H9 (cell line): ENCODE data around the gene SPOP. TPM values are rescaled to one million over a fixed set of nuclear protein-coding genes. Genes with fewer than 3 reads are reported as not detected.

Experiments used
- DNase-seq: peaks from one replicate; pipeline ENCODE4 v3.0.0-alpha.2; 2017
- H2AFZ ChIP-seq: one replicate; pipeline ENCODE4 v1.6.1; 2013; ENCODE audit warnings: mild to moderate bottlenecking, low read length, control low read depth, moderate library complexity
- H2AK5ac ChIP-seq: 2 replicates; pipeline ENCODE4 v1.6.1; 2013; ENCODE audit warnings: low read length, control low read depth, mixed read lengths; ENCODE audit not compliant: insufficient read length
- H2BK120ac ChIP-seq: one replicate; pipeline ENCODE4 v1.6.1; 2013; ENCODE audit warnings: low read depth, mild to moderate bottlenecking, low read length, control low read depth, inconsistent platforms; ENCODE audit not compliant: poor library complexity, severe bottlenecking
- H2BK12ac ChIP-seq: 2 replicates; pipeline ENCODE4 v1.6.1; 2013; ENCODE audit warnings: low read length, control low read depth, mixed read lengths, low read depth; ENCODE audit not compliant: insufficient read length
- H2BK15ac ChIP-seq: 2 replicates; pipeline ENCODE4 v1.6.1; 2013; ENCODE audit warnings: low read depth, low read length, control low read depth
- H2BK20ac ChIP-seq: one replicate; pipeline ENCODE4 v1.6.1; 2013; ENCODE audit warnings: low read depth, mild to moderate bottlenecking, low read length, control low read depth, inconsistent platforms; ENCODE audit not compliant: poor library complexity, severe bottlenecking
- H2BK5ac ChIP-seq: 2 replicates; pipeline ENCODE4 v1.6.1; 2013; ENCODE audit warnings: low read length, control low read depth, mixed read lengths; ENCODE audit not compliant: insufficient read length
- H3K14ac ChIP-seq: 2 replicates; pipeline ENCODE4 v1.6.1; 2013; ENCODE audit warnings: low read length, control low read depth; ENCODE audit not compliant: insufficient read depth
- H3K18ac ChIP-seq: 2 replicates; pipeline ENCODE4 v1.6.1; 2013; ENCODE audit warnings: low read depth, mild to moderate bottlenecking, mixed read lengths, low read length, control low read depth; ENCODE audit not compliant: insufficient read length
- H3K23ac ChIP-seq: 2 replicates; pipeline ENCODE4 v1.6.1; 2013; ENCODE audit warnings: low read length, control low read depth, mixed read lengths, low read depth; ENCODE audit not compliant: insufficient read length
- H3K23me2 ChIP-seq: 2 replicates; pipeline ENCODE4 v1.6.1; 2013; ENCODE audit warnings: low read depth, mild to moderate bottlenecking, mixed read lengths, low read length, control low read depth; ENCODE audit not compliant: insufficient read length, poor library complexity, severe bottlenecking
- H3K27ac ChIP-seq: 2 replicates; pipeline ENCODE4 v1.5.1; 2013; ENCODE audit warnings: low read length, control low read depth, mixed read lengths, low read depth; ENCODE audit not compliant: insufficient read length
- H3K27me3 ChIP-seq: 2 replicates; pipeline ENCODE4 v1.6.1; 2013; ENCODE audit warnings: low read length, control low read depth, inconsistent platforms; ENCODE audit not compliant: insufficient read depth
- H3K4ac ChIP-seq: 2 replicates; pipeline ENCODE4 v1.6.1; 2013; ENCODE audit warnings: low read depth, mild to moderate bottlenecking, control low read depth, inconsistent platforms, low read length, moderate library complexity
- H3K4me1 ChIP-seq: 2 replicates; pipeline ENCODE4 v1.6.1; 2013; ENCODE audit warnings: low read length, control low read depth, inconsistent platforms; ENCODE audit not compliant: insufficient read depth
- H3K4me2 ChIP-seq: 2 replicates; pipeline ENCODE4 v1.6.1; 2013; ENCODE audit warnings: low read length, control low read depth, mixed read lengths; ENCODE audit not compliant: insufficient read length, insufficient read depth
- H3K56ac ChIP-seq: 2 replicates; pipeline ENCODE4 v1.6.1; 2013; ENCODE audit warnings: low read depth, mild to moderate bottlenecking, mixed read lengths, low read length, control low read depth; ENCODE audit not compliant: insufficient read length
- H3K79me1 ChIP-seq: 2 replicates; pipeline ENCODE4 v1.6.1; 2013; ENCODE audit warnings: low read depth, mild to moderate bottlenecking, moderate library complexity, low read length, control low read depth, inconsistent platforms; ENCODE audit not compliant: insufficient read depth, poor library complexity, severe bottlenecking
- H3K79me2 ChIP-seq: 2 replicates; pipeline ENCODE4 v1.6.1; 2013; ENCODE audit warnings: low read length, control low read depth, inconsistent platforms; ENCODE audit not compliant: insufficient read depth
- H3K9ac ChIP-seq: 2 replicates; pipeline ENCODE4 v1.6.1; 2013; ENCODE audit warnings: low read length, control low read depth, mixed read lengths; ENCODE audit not compliant: insufficient read length; ENCODE audit errors: extremely low read depth
- H3K9me3 ChIP-seq: one replicate; pipeline ENCODE4 v1.6.1; 2013; ENCODE audit warnings: low read depth, low read length, inconsistent platforms; ENCODE audit not compliant: control insufficient read depth
- H3T11ph ChIP-seq: one replicate; pipeline ENCODE4 v1.6.1; 2013; ENCODE audit warnings: mild to moderate bottlenecking, low read length, control low read depth, inconsistent platforms
- H4K20me1 ChIP-seq: one replicate; pipeline ENCODE4 v1.6.1; 2013; ENCODE audit not compliant: control insufficient read depth, insufficient read length, insufficient read depth
- H4K5ac ChIP-seq: 2 replicates; pipeline ENCODE4 v1.6.1; 2013; ENCODE audit warnings: low read depth, mild to moderate bottlenecking, mixed read lengths, low read length, control low read depth; ENCODE audit not compliant: insufficient read length
- H4K8ac ChIP-seq: replicated peaks from 2 replicates; pipeline ENCODE4 v1.6.1; 2013; ENCODE audit warnings: low read length, control low read depth, mixed read lengths, low read depth; ENCODE audit not compliant: insufficient read length
- H4K91ac ChIP-seq: 2 replicates; pipeline ENCODE4 v1.6.1; 2013; ENCODE audit warnings: low read depth, mild to moderate bottlenecking, moderate library complexity, mixed read lengths, low read length, control low read depth; ENCODE audit not compliant: insufficient read length
- H3K27ac Mint-ChIP-seq, 3 experiments: 2 replicates in 2 of 3; 3 replicates in 1 of 3; pipeline ENCODE4 v1.8.0; 2020 to 2021; ENCODE audit warnings: mixed read lengths in 3 of 3, mild to moderate bottlenecking in 1 of 3, moderate library complexity in 1 of 3
- H3K27me3 Mint-ChIP-seq: 2 replicates; pipeline ENCODE4 v1.8.0; 2021; ENCODE audit warnings: low read depth, mild to moderate bottlenecking, moderate library complexity, mixed read lengths
- H3K36me3 Mint-ChIP-seq, 3 experiments: 2 replicates in 2 of 3; 3 replicates in 1 of 3; pipeline ENCODE4 v1.8.0; 2020 to 2021; ENCODE audit warnings: low read depth in 3 of 3, mixed read lengths in 3 of 3; ENCODE audit not compliant: insufficient read depth in 1 of 3
- H3K4me1 Mint-ChIP-seq, 2 experiments: 2 replicates each; pipeline ENCODE4 v1.8.0; 2020; ENCODE audit warnings: mixed read lengths in 2 of 2
- H3K4me3 Mint-ChIP-seq, 2 experiments: 2 replicates in 1 of 2; 3 replicates in 1 of 2; pipeline ENCODE4 v1.8.0; 2020 to 2021; ENCODE audit warnings: mild to moderate bottlenecking in 2 of 2, mixed read lengths in 2 of 2, moderate library complexity in 1 of 2
- H3K9me3 Mint-ChIP-seq, 2 experiments: 2 replicates in 1 of 2; 3 replicates in 1 of 2; pipeline ENCODE4 v1.8.0; 2020; ENCODE audit warnings: mild to moderate bottlenecking in 2 of 2, mixed read lengths in 2 of 2, moderate library complexity in 1 of 2
- WGBS: extraction: QIAGEN DNeasy Blood & Tissue Kit; methylation state at CpG from one replicate; pipeline ENCODE4 v1.1.7; 2013; ENCODE audit warnings: missing lambda C conversion rate, low lambda C conversion rate, mixed read lengths; ENCODE audit not compliant: insufficient read length; ENCODE audit errors: extremely low coverage; 5-methylcytosine and 5-hydroxymethylcytosine counted together
- total RNA-seq: library from RNA; stranded (reverse); gene quantifications from 2 replicates; pipeline ENCODE4 v1.2.1, GENCODE V29; 2021
- TF ChIP-seq, protein P1 (sequence below): fragments of 200-600 bp; sonication (generic); conservative IDR thresholded peaks from 3 replicates; pipeline ENCODE4 v1.8.0; 2021; ENCODE audit warnings: antibody characterized with exemption, mild to moderate bottlenecking

SPOP gene
- total RNA-seq, 1 experiment from 2014 or later = 33.7 TPM

DNA sequence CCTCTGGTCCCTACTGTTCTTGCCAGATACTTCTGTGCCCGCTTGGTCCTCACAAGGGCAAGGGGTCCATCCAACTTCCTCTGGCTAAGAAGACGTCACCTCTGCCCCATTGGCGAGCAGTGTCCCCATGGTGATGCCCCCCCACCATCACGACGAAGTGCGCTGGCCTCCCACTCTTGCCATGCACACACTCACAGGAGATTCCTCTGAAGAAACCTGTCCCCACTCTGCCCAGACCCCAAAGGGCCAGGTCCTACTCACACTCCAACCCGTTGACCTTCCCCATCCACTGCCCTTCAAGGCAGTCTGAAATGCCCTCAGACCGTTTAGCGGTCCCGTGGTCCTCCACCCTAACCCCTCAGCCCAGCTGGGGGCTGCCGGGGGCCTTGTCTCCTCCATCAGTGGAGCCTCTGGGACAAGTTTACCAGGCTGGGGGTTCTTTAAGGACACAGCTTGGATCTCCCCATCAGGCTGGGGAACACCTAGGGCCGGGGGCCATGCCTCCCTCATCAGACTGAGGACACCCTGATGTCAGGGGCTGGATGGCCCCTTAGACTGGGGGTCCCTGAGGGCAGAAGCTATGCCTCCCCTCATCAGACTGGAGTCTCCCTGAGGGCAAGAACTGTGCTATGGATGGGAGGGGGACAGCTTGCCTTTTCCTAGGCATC lies 95.7 kb downstream of the SPOP start:
- H3K4me1 ChIP-seq = peaks cover 3% of the 10 kb centered on the region; the same call in 1 of the 2 replicates
- Mint-ChIP-seq H3K27ac (no peak overlapping the region; a peak in 1 of 7 replicates), H3K9me3 (no peaks in the 10 kb centered on the region), H3K4me3 (no peak overlapping the region; a peak in 1 of 5 replicates), H3K4me1 (peaks cover 16 to 25% of the 10 kb centered on the region in 2 experiments), H3K36me3 (no peaks in the 10 kb centered on the region), H3K27me3 (peaks cover 18% of the 10 kb centered on the region)
- H3K79me2 ChIP-seq = no peaks in the 10 kb centered on the region
- H2BK5ac ChIP-seq = no peak overlapping the region
- H3K9ac ChIP-seq = no peak overlapping the region
- H4K91ac ChIP-seq = no peak overlapping the region
- H4K5ac ChIP-seq = no peak overlapping the region
- H3K18ac ChIP-seq = no peak overlapping the region
- TF ChIP-seq, protein P1, sequence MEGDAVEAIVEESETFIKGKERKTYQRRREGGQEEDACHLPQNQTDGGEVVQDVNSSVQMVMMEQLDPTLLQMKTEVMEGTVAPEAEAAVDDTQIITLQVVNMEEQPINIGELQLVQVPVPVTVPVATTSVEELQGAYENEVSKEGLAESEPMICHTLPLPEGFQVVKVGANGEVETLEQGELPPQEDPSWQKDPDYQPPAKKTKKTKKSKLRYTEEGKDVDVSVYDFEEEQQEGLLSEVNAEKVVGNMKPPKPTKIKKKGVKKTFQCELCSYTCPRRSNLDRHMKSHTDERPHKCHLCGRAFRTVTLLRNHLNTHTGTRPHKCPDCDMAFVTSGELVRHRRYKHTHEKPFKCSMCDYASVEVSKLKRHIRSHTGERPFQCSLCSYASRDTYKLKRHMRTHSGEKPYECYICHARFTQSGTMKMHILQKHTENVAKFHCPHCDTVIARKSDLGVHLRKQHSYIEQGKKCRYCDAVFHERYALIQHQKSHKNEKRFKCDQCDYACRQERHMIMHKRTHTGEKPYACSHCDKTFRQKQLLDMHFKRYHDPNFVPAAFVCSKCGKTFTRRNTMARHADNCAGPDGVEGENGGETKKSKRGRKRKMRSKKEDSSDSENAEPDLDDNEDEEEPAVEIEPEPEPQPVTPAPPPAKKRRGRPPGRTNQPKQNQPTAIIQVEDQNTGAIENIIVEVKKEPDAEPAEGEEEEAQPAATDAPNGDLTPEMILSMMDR = no peak
- no peak for DNase-seq
- H4K20me1 ChIP-seq = no peaks in the 10 kb centered on the region
- H3K27ac ChIP-seq = no peak overlapping the region
- no peak overlapping the region for H2AFZ ChIP-seq
- H3K4me2 ChIP-seq = no peak overlapping the region
- H2BK120ac ChIP-seq = no peak overlapping the region
- H3K9me3 ChIP-seq = no peaks in the 10 kb centered on the region
- no peak overlapping the region for H3T11ph ChIP-seq
- H2AK5ac ChIP-seq = no peak overlapping the region
- H3K23me2 ChIP-seq = no peaks in the 10 kb centered on the region
- no peaks in the 10 kb centered on the region for H3K79me1 ChIP-seq
- H2BK12ac ChIP-seq = no peak overlapping the region
- peaks cover 3% of the 10 kb centered on the region; the same call in 1 of the 2 replicates for H3K27me3 ChIP-seq
- no peak overlapping the region for H3K56ac ChIP-seq
- H2BK15ac ChIP-seq = no peak overlapping the region
- no CpG with 5 or more reads among the region's 12 CpGs for WGBS
- H4K8ac ChIP-seq = no peak overlapping the region
- H3K4ac ChIP-seq = no peak overlapping the region
- no peak overlapping the region for H2BK20ac ChIP-seq
- H3K14ac ChIP-seq = no peak overlapping the region
- H3K23ac ChIP-seq = no peak overlapping the region
